Activated CD4-positive, CD25-positive, alpha-beta regulatory T cell treated with anti-CD3 and anti-CD28 coated beads, Interleukin-2, amount 50 U/mL, for 72 hours (primary cell): ENCODE measurements around the gene SNAI3.

Experiments
- DNase-seq: peaks from one replicate; pipeline ENCODE4 v3.0.0; 2021

Gene SNAI3

GRCh38 chr16:88665148-88665547 is 21.2 kb downstream of the SNAI3 start:
- no peak for DNase-seq

GRCh38 chr16:88662843-88663606 is 23.3 kb downstream of the SNAI3 start, which contains the start of gene MVD:
Gene MVD (minus strand): TSS chr16:88663091. CDS start chr16:88663080, 11 bp downstream.
- DNase-seq = peak; percentile 93

DNA sequence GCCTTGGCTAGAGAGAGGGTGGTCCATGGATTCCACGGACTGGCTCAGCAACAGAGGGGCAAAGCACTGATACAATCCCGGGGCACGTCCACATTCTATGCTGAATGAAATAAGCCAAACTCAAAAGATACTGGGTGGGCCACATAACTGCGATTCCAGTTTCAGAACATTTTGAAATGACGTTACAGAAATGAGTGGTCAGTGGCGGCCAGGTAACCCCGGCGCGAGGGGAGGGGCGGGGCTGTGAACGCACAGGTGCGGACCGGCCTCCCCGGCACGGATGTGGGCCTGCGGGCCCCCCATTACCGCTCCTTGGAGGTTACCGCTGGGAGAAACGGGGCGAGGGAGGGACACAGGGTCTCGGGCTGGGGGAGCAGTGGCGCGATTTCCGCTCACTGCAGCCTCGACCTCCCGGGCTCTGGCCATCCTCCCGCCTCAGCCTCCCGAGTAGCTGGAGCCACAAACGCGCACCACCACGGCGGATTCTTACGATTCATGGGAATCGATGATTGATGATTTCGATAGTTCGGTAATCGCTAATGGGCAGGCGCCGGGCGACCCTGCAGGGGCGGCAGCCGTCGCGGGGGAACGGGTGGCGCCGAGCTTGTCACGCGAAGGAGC is 24.0 kb downstream of the SNAI3 start:
- DNase-seq = no peak

DNA sequence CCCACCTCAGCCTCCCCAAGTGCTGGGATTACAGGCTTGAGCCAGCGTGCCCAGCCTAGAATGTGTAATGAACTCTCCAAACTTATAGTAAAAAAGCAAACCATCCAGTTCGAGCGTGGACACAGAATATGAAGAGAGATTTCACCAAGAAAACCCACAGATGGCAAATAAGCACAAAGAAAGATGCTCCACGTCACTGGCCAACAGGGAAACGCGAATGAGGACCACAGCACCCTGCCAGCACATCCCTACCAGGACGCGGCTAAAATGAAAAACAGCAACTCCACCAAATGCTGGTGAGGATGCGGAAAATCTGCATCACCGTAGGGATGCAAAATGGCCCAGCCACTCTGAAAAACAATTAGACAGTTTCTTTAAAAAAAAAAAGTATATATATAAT is 24.8 kb downstream of the SNAI3 start:
- DNase-seq = no peak

GRCh38 chr16:88659160-88659559 is 27.1 kb downstream of the SNAI3 start:
- DNase-seq = no peak

GRCh38 chr16:88658714-88659113 is 27.6 kb downstream of the SNAI3 start:
- no peak for DNase-seq

- no peak for DNase-seq
Observed at GRCh38 chr16:88657371-88657770, 28.9 kb downstream of the SNAI3 start.

GRCh38 chr16:88656291-88656980 is 29.9 kb downstream of the SNAI3 start:
- no peak for DNase-seq

GRCh38 chr16:88655733-88656281 is 30.5 kb downstream of the SNAI3 start:
- no peak for DNase-seq

DNA sequence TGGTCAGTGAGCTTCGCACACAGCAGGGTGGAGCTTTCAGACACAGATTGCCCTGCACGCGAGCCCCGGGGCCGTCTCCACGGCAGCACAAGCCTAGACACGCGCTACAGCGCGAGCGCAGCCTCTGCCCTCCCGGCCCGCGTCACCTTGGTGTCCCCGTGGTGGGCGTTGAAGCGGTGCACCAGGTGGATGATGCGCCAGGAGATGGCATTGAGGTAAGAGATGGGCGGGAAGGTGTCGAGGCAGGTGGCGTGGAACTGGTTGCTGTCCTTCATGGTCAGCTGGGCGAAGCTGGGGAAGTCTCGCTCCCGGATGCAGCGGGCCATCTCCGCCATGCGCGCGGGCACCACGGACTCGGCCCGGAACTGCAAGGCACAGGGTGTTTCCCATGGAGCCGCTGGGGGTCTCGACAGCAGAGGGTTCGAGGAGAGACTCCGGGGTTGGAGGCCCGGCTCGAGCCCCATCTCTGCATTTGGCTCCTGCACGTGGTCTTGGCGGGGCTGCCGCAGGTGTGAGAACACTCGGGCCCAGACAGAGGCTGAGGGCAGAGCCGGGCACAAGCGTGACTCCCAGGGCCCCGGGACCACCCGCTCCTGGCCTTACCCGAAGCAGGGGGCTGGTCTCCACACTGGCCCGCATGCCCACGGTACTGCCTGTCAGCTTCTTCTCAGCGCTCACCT is 31.1 kb downstream of the SNAI3 start:
- no peak for DNase-seq

DNA sequence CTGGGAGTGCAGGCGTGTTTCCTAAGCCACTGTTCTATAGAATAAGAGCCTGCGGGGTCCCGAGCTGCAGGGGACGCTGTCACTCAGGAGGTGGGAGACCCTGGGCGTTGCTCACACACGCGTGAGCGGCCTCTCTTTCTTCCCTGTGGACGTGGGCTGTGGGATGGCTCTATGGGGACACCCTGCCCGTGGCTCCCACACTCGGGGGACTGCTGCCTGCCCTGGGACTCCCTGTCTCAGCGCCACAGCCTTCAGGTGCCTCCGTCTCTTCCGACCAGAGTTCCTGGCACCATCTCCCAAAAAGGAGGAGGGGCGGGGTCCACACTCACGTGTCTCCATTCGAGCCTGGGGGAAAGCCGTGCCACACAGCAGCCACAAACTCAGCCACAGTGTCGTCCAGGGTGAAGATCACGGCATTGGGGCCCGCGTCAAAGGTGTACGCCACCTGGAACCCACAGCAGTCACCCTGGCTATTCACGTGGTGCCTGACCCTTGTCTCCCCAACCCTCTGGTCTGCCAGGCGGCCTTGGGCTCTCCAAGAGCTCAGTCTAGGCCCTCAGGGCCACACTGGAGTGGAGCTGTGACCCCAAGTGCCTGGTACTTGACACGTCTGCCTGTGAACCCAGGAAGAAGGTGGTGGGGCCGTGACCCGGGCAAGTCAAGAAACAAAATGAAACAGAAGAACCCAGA is 31.8 kb downstream of the SNAI3 start:
- no peak for DNase-seq

- DNase-seq = no peak
Observed at GRCh38 chr16:88653596-88654362, 32.5 kb downstream of the SNAI3 start.

- DNase-seq = no peak
Observed at GRCh38 chr16:88653101-88653500, 33.2 kb downstream of the SNAI3 start.

- no peak for DNase-seq
Observed at GRCh38 chr16:88652762-88653063, 33.6 kb downstream of the SNAI3 start.

- no peak for DNase-seq
Observed at GRCh38 chr16:88651989-88652761, 34.1 kb downstream of the SNAI3 start.

- peak; percentile 75 for DNase-seq
Observed at GRCh38 chr16:88651276-88651988, 34.9 kb downstream of the SNAI3 start.

DNA sequence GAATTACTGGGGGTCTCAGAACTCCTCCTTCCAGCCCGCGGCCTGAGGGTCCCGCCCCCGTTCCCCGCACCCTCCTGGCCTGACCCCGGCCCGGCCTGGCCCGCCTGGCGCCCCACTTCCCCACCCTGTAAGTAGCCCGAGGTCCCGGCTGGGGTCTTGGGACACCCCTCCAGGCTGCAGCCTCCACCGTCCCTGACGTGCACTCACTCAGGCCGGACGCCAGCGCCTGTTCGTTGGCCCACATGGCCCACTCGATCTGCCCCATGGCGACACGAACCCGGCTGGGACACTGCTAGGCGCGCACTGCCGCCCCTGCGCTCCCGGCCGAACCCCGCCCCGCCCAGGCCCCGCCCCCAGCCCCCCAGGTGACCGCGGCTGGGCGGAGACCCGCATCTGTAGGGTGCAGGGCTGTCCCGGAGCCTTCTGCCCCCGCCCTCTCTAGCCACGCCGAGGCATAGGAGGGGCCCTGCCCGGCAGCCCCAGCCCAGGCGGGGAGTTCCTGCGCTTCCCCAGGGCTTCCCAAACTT is 35.5 kb downstream of the SNAI3 start, which contains the start of gene CYBA:
CYBA (minus strand) TSS at position 305 of the 527 bp plus-strand sequence; CDS start at position 265, 40 bp downstream.
- peak; percentile 83 for DNase-seq

GRCh38 chr16:88649924-88650748 is 36.2 kb downstream of the SNAI3 start:
- DNase-seq = peak; percentile 53
